ENCODE data around the gene ADAMTS17.

The ADAMTS17 gene, protein sequence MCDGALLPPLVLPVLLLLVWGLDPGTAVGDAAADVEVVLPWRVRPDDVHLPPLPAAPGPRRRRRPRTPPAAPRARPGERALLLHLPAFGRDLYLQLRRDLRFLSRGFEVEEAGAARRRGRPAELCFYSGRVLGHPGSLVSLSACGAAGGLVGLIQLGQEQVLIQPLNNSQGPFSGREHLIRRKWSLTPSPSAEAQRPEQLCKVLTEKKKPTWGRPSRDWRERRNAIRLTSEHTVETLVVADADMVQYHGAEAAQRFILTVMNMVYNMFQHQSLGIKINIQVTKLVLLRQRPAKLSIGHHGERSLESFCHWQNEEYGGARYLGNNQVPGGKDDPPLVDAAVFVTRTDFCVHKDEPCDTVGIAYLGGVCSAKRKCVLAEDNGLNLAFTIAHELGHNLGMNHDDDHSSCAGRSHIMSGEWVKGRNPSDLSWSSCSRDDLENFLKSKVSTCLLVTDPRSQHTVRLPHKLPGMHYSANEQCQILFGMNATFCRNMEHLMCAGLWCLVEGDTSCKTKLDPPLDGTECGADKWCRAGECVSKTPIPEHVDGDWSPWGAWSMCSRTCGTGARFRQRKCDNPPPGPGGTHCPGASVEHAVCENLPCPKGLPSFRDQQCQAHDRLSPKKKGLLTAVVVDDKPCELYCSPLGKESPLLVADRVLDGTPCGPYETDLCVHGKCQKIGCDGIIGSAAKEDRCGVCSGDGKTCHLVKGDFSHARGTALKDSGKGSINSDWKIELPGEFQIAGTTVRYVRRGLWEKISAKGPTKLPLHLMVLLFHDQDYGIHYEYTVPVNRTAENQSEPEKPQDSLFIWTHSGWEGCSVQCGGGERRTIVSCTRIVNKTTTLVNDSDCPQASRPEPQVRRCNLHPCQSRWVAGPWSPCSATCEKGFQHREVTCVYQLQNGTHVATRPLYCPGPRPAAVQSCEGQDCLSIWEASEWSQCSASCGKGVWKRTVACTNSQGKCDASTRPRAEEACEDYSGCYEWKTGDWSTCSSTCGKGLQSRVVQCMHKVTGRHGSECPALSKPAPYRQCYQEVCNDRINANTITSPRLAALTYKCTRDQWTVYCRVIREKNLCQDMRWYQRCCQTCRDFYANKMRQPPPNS

DNA sequence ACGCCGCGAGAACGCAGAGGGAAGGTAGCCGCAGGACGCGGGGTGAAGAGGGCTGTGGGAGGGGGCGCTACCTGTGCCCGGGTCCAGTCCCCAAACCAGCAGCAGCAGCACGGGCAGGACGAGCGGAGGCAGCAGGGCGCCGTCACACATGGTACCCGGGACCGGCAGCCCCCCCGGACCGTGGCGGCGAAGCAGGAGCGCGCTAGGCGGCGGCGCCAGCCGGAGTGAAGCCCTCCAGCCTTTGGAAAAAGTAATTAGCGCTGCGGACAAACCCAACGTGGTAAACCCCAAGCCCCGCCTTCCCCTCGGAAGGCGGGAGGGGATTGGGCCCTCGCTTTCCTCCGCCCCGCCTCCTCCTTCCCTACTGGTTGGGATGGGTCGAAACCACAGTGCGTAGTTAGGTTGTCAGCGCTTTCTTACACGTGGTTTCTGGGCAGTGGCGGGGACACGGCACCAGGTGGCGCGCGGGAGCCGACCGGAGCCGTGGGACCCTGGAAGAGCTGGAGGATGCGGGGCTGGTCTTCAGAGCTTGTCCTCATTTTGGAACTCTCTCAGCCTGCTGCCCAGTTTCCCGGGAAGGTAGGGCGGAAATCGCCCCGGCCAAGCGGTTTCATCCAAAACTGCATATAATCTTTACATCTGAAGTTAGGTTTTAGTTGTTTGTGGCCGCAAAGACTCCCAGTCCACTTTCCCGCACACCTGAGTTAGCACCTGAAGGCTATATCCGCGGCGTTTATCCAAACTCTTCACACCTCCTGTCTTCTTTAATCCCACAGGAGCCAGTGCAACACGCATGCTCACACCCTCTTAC is at the start of gene ADAMTS17:
ADAMTS17 (minus strand) TSS at position 226 of the 811 bp plus-strand sequence; CDS start at position 150, 76 bp downstream.
- no peak within 1 kb of the TSS for H3K4me3 ChIP-seq (ENCODE audit: low read depth, low read length)
- TF ChIP-seq, protein P1, sequence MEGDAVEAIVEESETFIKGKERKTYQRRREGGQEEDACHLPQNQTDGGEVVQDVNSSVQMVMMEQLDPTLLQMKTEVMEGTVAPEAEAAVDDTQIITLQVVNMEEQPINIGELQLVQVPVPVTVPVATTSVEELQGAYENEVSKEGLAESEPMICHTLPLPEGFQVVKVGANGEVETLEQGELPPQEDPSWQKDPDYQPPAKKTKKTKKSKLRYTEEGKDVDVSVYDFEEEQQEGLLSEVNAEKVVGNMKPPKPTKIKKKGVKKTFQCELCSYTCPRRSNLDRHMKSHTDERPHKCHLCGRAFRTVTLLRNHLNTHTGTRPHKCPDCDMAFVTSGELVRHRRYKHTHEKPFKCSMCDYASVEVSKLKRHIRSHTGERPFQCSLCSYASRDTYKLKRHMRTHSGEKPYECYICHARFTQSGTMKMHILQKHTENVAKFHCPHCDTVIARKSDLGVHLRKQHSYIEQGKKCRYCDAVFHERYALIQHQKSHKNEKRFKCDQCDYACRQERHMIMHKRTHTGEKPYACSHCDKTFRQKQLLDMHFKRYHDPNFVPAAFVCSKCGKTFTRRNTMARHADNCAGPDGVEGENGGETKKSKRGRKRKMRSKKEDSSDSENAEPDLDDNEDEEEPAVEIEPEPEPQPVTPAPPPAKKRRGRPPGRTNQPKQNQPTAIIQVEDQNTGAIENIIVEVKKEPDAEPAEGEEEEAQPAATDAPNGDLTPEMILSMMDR (IDR thresholded peaks at IDR 0.05; ENCODE audit: low read depth, low read length), result peak; percentile 47

DNA sequence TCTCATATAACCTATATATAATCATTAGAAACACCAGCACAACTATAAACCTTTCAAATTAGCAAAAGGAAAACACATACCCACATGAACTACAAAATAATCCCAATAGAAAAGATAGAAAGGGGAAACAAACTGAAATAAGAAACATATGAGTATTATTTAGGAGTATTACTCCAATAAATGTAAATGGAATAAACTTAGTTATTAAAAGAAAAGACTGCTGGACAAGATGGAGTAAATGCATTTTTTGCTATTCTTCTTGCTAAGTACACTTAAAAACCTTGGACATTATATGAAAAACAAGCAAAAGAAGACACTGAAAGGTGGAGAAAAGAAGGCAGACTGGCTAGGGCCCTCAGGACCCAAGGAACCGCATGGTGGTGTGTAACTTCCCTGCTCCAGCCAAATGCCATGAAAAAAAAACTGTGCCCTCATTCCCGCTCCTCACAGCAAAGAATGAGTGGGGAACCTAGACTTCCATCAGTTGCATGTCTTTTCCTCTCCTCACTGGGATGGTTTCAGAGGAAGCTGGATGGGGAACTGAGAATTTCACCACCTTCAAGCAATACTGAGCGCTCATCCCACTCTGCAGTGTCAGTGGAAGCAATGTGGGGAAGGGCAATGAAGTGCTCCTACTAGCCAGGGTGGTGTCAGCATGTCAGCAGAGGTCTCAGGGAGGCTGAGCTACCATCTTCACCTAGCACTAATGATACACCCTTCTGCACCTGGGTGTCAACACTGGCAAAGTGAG is 43.7 kb upstream of the ADAMTS17 start:
- TF ChIP-seq, protein P1 (IDR thresholded peaks at IDR 0.05; ENCODE audit: low read depth, low read length), result no peak

DNA sequence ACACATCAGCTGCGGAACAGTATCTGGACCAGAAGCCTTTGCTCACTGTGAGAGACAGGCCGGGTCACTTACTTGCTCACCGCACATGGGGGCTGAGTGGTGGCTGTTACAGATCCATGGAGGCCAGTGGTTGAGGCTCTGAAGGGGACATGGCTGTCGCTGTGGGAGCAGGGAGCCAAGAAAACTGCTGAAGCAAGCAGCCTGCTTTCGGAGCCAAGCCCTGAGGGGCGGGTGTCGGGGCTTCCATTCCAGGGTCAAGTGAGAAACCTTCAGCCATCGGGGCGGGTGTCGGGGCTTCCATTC is 42.3 kb upstream of the ADAMTS17 start:
- TF ChIP-seq, protein P1 (IDR thresholded peaks at IDR 0.05; ENCODE audit: low read depth, low read length), result no peak
- no peak overlapping the region for H3K4me3 ChIP-seq (ENCODE audit: low read depth, low read length)

More for the DNA sequence above, 43.7 kb upstream of the ADAMTS17 start:
- H3K4me3 ChIP-seq (ENCODE audit: low read depth, low read length), result no peak overlapping the region

DNA sequence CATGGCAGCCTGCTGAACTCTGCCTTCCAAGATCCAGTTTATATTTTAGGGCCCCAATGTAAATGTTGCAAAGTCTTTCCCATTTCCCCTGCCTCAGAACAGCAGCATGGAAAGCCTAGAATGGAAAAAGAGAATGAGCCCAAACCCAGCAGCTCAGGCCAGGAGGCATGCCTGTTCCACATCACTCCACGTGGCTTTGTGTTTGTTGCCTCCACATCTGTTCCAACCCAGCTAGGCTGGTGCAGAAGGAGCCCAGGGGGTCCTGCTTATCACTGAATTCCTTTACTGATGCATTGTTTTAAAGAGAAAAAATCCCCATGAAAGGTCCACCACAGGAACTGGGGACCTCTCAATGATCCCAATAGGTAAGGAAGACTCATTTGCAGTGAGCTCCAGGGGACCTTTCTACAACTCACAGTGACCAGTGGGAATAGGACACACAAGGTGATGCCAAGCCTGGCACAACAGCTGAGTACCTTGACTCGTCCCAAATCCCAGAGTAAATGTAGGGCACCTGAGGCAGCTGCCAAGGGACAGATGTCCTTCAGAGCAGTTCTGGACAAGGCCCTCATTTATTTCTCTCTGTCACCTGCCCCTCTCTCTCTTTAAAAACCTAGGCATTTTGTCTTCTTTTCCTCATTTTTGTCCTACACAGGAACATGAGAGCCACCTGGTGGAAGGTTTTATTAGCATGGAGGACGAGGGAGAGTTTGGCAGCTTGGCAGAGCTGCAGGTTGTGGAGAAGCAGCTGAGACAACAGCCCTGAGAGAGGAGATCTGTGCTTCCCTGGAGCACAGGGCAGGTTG is 41.7 kb upstream of the ADAMTS17 start:
- TF ChIP-seq, protein P1 (IDR thresholded peaks at IDR 0.05; ENCODE audit: low read depth, low read length), result no peak
- H3K4me3 ChIP-seq (ENCODE audit: low read depth, low read length), result no peak overlapping the region

DNA sequence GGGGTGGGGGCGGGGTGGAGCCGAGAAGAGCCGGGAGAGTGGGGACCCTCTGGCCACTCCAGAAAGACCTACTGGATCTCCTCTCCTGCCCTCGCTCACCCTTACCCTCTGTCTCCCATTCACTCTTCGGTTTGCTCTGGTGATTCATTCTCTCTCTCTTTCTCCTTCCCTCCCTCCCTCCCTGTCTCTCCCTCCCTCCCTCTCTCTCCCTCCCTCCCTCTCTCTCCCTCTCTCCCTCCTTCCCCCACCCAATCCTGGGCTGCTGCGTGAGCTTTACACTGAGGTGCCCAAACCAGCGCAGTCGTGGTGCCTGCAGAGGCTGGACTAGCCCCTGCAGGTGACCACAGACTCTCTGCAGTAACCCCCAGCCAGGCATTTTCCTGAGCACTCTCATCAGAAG is 32.2 kb upstream of the ADAMTS17 start:
- no peak overlapping the region for H3K4me3 ChIP-seq (ENCODE audit: low read depth, low read length)
- TF ChIP-seq, protein P1 (IDR thresholded peaks at IDR 0.05; ENCODE audit: low read depth, low read length), result no peak
